GM18858 (cell line): ENCODE results near the gene UGT1A9.

Experiments
- ATAC-seq: cut with Tn5 transposase; IDR thresholded peaks from one replicate; pipeline ENCODE4 v1.9.1; 2021; ENCODE audit not compliant: unreplicated experiment

UGT1A9 gene

GRCh38 chr2:233793465-233794127, 121.9 kb downstream of the UGT1A9 start:
- ATAC-seq: no peak

GRCh38 chr2:233794128-233794658, 122.5 kb downstream of the UGT1A9 start:
- ATAC-seq: no peak

DNA sequence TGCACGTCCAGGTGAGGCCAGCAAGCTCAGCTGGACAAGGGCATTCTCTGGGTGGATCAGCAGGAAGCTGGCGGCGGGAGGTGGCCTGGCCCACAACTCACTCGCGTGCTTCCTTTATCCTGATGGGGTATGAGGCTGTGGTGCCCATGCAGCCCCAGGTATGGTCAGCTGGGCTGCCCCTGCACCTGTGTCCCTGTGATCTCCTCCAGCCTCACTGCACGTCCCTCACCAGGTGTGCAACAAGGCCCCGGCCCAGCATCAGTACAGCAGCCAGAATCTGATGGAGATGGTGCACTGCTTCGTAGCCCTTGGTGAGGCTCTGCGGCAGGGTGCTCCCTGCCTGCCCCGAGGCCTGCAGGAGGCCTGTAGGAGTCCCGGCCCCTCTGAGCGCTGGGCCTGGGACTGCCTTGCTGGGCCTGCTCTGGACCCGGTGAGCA, 124.1 kb downstream of the UGT1A9 start:
- no peak for ATAC-seq

DNA sequence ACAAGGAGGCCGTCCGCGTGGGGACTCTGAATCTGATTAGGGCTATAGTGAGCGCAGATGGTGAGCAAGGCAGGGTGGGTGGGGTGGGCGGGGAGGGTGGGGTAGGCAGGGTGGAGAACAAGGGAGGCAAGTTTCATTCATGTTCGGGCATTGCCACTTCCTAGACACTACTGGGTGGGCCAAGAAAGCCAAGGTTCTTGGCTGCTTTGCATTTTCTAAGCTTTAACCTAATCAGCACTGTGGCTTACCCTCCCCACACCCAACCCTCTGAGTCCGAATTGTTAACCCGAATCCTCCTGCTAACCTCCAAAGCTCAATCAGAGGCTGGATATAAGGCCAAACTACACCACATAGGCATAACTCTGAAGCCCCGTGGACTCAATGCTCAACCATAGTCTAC, 124.6 kb downstream of the UGT1A9 start:
- no peak for ATAC-seq

DNA sequence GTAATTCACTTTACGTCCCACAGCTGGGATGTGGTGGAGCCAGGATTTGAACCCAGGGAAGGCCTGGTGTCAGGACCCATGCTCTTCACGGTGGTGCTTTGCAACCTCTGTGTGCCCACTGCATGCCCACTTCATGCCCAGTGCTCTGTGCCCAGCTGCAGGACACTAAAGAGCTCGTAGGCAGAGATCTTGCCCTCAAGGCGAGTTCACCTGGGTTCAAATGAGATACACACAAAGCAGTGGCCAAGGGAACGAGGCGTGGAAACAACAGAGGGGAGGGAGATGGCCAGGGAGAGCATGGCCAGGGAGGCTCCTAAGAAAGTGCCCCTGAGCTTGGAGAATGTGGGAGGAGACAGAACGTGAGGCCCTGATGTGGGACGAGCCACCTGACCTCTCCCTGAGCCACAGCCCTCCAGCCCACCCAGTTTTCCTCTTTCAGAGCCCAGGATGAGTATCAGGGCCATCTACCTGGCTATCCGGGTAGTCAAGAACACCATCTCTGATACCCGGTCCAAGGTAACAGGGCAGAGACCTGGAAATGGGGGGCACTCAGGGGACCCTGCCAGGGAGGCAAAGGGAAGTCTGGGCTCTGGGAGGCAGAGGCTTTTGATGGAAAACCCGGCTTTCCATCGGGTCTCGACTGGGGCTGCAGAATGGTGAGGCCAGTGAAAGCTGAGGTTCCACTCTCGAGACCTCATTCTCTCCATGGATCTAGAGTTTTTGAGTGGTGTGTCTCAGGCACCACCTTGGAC, 126.8 kb downstream of the UGT1A9 start:
- ATAC-seq: no peak

DNA sequence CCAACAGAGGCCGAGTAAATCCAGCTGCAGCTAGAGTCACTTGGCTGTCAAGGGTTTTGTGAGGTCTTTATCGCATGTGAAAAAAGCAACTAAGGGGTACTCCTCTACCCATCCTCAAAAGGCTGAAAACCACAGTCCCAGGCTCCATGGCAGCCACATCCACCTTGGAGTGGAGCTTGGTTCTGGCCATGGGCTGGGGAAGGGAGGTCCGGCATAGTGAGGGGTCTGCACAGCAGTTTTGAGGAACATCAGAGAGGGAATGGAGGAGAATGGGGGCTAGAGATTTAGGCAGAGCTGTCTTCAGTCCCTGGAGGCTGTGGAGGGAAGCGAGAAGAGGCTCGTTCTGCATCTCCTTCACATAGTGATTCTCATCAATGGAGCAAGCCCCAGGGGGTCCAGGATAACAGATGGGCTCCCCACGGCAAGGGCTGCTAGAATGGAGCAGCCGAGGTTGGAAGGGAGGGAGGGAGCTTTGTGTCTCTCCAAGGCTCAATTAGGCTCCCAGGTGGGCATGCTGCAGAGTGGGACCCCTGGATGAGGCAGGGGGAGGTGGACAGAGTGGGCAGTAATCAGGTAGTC, 127.5 kb downstream of the UGT1A9 start:
- ATAC-seq: no peak

GRCh38 chr2:233799716-233800115, 128.0 kb downstream of the UGT1A9 start:
- ATAC-seq: no peak

- no peak for ATAC-seq
Observed at GRCh38 chr2:233800208-233800607, 128.5 kb downstream of the UGT1A9 start.

DNA sequence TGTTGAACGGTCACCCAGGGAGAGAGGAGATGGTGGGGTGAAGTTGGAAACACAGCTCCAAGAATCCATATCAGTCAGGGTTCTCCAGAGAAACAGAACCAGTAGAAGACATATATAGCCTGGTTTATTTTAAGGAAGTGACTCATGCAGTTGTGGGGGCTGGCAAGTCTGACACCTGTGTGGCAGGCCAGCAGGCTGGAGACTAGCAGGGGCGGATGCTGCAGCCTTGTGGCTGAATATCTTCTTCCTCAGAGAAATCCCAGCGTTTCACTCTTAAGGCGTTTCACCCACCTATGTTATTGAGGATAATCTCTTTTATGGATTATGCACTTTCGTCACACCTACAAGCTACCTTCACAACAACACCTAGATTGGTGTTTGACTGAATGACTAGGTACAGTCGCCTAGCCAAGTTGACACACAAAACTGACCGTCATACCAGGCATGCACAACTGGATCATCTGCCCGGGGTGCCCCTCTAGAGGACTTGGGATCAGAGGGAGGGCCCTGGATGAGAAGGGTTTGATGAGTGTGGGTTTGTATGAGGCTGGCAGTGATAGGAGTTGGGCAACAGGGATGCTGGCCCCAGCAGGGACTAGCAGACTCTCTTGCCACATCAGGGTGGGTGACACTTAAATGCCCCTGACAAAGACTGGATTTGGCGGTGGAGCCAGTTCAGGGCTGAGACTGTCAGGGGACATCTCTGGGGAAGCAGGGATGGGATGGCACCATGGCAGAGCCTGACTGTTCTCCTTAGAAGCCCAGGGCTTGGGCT, 129.8 kb downstream of the UGT1A9 start:
- ATAC-seq: no peak

DNA sequence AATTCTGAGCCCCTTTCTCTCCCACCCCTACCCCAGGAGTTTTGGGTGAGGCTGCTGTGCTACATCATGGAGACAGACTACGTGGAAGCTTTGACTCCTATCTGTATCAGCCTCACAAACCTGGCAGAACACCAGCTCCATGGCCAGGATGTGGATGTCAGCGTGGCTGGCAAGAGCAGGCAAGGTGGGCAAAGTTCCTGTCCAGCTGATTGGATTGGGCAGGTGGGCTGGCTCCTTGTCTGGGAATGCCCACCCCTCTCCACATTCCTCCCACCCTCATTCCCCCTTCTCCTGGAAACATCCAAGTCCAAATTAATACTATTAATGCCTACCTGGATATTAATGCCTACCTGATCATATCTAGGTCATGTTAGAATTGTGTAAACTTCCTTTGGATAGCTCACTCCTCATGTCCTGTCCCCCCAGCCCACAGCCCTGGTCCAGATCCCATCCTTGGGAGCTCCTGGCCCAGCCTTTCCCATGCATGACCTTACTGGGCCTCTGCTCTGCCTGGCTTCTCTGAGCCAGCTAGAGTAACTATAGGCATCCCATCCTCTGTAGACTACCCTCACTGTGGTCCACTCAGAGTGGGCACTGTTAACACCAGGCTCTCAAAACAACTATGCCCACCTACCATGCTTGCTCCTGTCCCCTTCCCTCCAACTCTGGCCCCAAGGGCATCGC, 130.6 kb downstream of the UGT1A9 start:
- ATAC-seq: no peak

DNA sequence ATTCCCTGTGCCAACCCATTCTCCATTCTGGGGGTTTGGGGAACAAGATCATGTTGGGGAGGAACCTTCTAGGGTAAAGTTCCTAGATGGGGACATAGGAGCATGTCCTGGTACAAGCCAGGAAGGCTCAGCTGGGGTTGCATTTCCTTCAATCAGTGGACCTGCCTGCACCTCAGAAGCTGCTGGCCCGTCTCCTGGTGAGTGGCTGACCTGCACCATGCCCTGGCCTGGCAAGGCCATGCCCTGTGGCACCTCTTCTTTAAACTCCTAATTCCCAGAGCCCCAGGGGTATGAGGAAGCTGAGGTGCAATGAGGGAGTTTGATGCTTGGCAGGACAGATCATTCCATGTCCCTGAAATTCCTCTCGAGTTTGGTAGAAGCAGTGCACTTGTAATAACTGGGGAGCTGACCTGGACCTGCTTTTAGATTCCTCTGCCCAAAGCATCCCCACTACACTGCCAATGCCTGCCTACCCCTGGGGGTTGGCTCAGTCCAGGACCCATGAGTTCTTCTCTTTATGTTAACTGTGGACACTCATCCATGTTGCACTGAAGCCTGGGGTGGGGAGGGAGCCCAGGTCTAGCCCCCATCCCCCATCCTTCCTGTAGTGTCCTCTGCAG, 131.7 kb downstream of the UGT1A9 start:
- no peak for ATAC-seq

DNA sequence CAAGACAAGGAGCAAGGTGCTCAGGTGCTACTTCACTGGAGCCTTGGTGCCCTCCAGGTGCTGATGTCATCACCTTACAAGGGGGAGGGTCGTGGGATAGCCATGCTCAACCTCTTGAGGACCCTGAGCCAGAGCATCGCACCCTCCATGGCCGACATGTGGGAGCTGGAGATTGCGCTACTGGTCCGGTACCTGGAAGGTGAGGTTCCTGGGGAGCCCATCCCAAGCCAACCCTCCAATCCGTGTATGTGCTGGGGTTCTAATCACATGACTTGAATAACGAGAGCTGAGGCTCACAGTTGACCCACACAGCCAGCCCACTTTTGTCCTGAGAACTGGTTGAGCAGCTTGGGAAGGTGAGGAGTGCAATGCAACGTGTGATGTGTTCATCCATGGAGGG, 132.3 kb downstream of the UGT1A9 start:
- ATAC-seq: no peak

- ATAC-seq: no peak
Observed at GRCh38 chr2:233807215-233807865, 135.6 kb downstream of the UGT1A9 start.

GRCh38 chr2:233807966-233808935, 136.6 kb downstream of the UGT1A9 start:
- no peak for ATAC-seq

DNA sequence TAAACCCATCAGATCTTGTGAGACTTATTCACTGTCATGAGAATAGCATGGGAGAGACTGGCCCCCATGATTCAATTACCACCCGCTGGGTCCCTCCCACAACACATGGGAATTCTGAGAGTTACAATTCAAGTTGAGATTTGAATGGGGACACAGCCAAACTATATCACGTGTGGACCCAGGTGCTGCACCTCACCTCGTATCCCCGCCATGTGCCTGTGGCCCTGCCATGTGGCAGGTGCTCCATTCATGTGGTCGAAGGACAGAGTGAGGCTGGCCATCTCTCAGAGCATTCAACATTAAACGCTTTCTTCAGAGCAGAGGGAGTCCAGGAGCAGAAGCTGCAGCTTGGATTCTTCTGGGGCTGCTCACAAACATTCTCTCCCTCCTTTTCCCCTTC, 138.7 kb downstream of the UGT1A9 start:
- no peak for ATAC-seq

- no peak for ATAC-seq
Observed at GRCh38 chr2:233811087-233811486, 139.4 kb downstream of the UGT1A9 start.

DNA sequence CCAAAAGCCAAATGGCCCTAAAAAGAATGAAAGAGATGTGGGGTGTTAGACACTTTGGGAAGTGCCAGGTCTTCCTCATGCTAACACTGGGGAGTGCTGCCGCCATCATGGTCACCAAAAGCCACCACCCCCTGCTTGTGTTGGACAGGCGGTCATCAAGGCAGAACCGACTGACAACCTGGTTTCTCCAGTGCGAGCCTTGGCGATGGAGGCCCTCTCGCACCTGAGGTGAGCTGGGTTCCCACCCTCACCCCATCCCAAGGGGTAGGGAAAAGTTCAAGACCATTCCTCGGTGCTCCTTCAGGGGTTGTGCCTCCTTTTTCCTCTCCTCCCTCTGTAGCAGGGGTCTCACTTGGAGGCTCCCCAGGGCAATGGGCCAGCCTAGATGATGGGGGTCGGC, 140.0 kb downstream of the UGT1A9 start:
- no peak for ATAC-seq

GRCh38 chr2:233813236-233814055, 141.7 kb downstream of the UGT1A9 start:
- no peak for ATAC-seq
